Muscle layer of duodenum (tissue), 2 donors: ENCODE measurements around the gene MYL2.

ENCODE experiments used
- H3K27ac ChIP-seq: one replicate; pipeline ENCODE4 v1.7.0; 2013; ENCODE audit warnings: mild to moderate bottlenecking, low read length
- H3K27me3 ChIP-seq: one replicate; pipeline ENCODE4 v1.7.0; 2013; ENCODE audit warnings: low read depth, mild to moderate bottlenecking, control low read depth, low read length
- H3K36me3 ChIP-seq, 2 donors: one replicate each; pipeline ENCODE4 v1.7.0; 2013; ENCODE audit warnings: low read length in 2 of 2, control low read depth in 1 of 2, mild to moderate bottlenecking in 1 of 2; ENCODE audit not compliant: insufficient read depth in 2 of 2, control insufficient read depth in 1 of 2
- H3K4me1 ChIP-seq, 2 donors: one replicate each; pipeline ENCODE4 v1.7.0; 2013; ENCODE audit warnings: low read length in 2 of 2, mild to moderate bottlenecking in 2 of 2, control low read depth in 1 of 2, moderate library complexity in 1 of 2; ENCODE audit not compliant: insufficient read depth in 2 of 2, control insufficient read depth in 1 of 2
- H3K4me3 ChIP-seq, 2 donors: one replicate each; pipeline ENCODE4 v1.7.0; 2013; ENCODE audit warnings: low read length in 2 of 2, low read depth in 1 of 2, mild to moderate bottlenecking in 1 of 2
- H3K9me3 ChIP-seq, 2 donors: one replicate each; pipeline ENCODE4 v1.7.0; 2013; ENCODE audit warnings: low read length in 2 of 2, control low read depth in 1 of 2, mild to moderate bottlenecking in 1 of 2; ENCODE audit not compliant: control insufficient read depth in 1 of 2
- donor health status: healthy.

Gene MYL2

GRCh38 chr12:110929818-110930217 is 9.4 kb upstream of the MYL2 start:
- Histone ChIP-seq H3K36me3 (no peaks in the 10 kb centered on the region), H3K9me3 (no peaks in the 10 kb centered on the region), H3K27ac (no peak overlapping the region), H3K4me3 (no peak overlapping the region), H3K27me3 (no peaks in the 10 kb centered on the region), H3K4me1 (no peaks in the 10 kb centered on the region)

DNA sequence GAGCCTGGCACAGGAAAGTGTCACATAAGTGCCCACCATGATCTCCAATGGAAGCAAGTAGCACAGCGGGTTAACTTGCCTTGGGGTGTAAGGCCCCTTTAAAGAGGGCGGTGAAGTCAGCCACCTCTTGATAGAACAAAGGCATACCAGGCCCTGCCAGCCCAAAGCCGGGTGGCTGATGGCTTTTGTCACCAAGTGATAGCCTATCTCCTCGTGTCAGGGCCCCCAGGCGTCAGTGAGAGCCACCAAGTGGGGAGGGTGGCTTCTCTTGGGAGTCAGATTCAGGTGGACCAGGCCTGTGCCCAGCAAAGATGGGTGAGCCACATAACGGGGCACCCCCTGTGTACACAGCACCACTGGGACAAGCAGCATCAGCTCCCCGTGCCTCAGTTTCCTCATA is 8.3 kb upstream of the MYL2 start:
- Histone ChIP-seq H3K4me3 (no peak overlapping the region), H3K27me3 (no peaks in the 10 kb centered on the region), H3K4me1 (no peaks in the 10 kb centered on the region), H3K27ac (no peak overlapping the region), H3K9me3 (no peaks in the 10 kb centered on the region), H3K36me3 (no peaks in the 10 kb centered on the region)

DNA sequence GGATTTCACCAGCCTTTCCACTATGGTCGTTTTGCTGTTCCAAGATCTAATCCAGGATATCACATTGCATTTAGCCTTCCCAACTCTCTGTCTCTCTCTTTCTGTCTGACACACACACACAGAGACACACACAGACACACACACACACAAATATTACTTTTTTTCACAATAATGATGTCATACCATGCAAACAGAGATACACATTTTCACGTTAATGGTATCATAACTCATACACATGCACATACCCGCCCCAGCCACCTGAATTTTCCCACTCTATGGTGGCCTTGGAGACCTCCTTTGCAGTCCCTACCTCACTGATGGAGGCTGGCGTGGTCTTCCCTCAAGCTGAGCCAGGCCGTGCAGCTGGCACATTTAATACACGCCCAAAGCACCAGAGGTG is 7.2 kb upstream of the MYL2 start:
- Histone ChIP-seq H3K36me3 (no peaks in the 10 kb centered on the region), H3K27ac (no peak overlapping the region), H3K27me3 (no peaks in the 10 kb centered on the region), H3K4me1 (no peaks in the 10 kb centered on the region), H3K9me3 (no peaks in the 10 kb centered on the region), H3K4me3 (no peak overlapping the region)

- no peaks in the 10 kb centered on the region for H3K4me1 ChIP-seq
- H3K27ac ChIP-seq: no peak overlapping the region
- no peak overlapping the region for H3K4me3 ChIP-seq
- H3K27me3 ChIP-seq: no peaks in the 10 kb centered on the region
- H3K36me3 ChIP-seq: no peaks in the 10 kb centered on the region
- no peaks in the 10 kb centered on the region for H3K9me3 ChIP-seq
Measured at GRCh38 chr12:110923692-110924334, 3.4 kb upstream of the MYL2 start.

GRCh38 chr12:110923192-110923591 is 2.8 kb upstream of the MYL2 start:
- H3K27ac ChIP-seq: no peak overlapping the region
- no peaks in the 10 kb centered on the region for H3K36me3 ChIP-seq
- no peaks in the 10 kb centered on the region for H3K9me3 ChIP-seq
- no peak overlapping the region for H3K4me3 ChIP-seq
- H3K27me3 ChIP-seq: no peaks in the 10 kb centered on the region
- H3K4me1 ChIP-seq: no peaks in the 10 kb centered on the region

DNA sequence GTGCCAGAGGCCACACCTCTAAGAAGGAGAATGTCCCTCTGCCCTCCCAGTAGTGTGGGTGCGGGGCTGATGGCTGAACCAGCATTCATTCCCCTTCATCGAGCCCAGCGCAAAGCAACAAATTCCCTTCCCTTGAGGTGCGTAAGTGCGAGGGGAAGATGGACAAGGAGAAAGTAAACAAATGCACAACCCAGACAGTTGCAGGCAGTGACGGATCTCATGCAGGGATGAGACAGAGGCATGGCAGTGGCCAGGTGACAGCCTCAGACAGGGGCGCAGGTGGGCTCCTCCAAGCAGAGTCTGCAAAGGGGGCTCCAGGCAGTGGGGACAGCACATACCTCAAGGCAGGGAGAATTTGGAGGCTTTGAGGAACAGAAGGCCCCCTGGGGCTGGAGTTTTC is 2.3 kb upstream of the MYL2 start:
- no peaks in the 10 kb centered on the region for H3K27me3 ChIP-seq

GRCh38 chr12:110921262-110921661 is 883 bp upstream of the MYL2 start:
- Histone ChIP-seq H3K27ac (no peak overlapping the region), H3K4me1 (no peaks in the 10 kb centered on the region), H3K36me3 (no peaks in the 10 kb centered on the region), H3K27me3 (no peaks in the 10 kb centered on the region), H3K9me3 (no peaks in the 10 kb centered on the region), H3K4me3 (no peak overlapping the region)

More for the DNA sequence above, 2.3 kb upstream of the MYL2 start:
- H3K4me1 ChIP-seq: no peaks in the 10 kb centered on the region
- no peaks in the 10 kb centered on the region for H3K36me3 ChIP-seq
- H3K4me3 ChIP-seq: no peak overlapping the region
- H3K27ac ChIP-seq: no peak overlapping the region
- no peaks in the 10 kb centered on the region for H3K9me3 ChIP-seq

GRCh38 chr12:110919720-110920119 is 659 bp downstream of the MYL2 start:
- H3K36me3 ChIP-seq: no peaks in the 10 kb centered on the region
- H3K27me3 ChIP-seq: no peaks in the 10 kb centered on the region
- no peak overlapping the region for H3K4me3 ChIP-seq
- no peaks in the 10 kb centered on the region for H3K9me3 ChIP-seq
- no peaks in the 10 kb centered on the region for H3K4me1 ChIP-seq
- H3K27ac ChIP-seq: no peak overlapping the region

DNA sequence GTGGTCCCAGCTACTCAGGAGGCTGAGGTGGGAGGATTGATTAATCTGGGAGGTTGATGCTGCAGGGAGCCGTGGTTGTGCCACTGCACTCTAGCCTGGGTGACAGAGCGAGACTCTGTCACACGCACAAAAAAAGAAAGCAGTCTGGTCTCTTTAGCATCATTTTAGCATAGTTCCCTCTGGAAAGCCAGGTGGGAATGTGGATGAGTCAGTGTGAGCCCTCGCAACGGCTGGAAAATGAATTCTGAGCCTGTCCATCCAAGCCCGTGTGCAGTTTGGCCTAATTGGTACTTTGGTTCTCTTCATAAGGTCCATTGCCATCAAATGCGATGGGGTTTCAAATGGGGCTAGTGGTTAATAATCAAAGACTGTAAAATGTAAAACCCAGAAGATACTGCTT is 2.4 kb downstream of the MYL2 start:
- no peaks in the 10 kb centered on the region for H3K36me3 ChIP-seq
- H3K27me3 ChIP-seq: no peaks in the 10 kb centered on the region
- no peak overlapping the region for H3K27ac ChIP-seq
- no peaks in the 10 kb centered on the region for H3K4me1 ChIP-seq
- H3K4me3 ChIP-seq: no peak overlapping the region
- H3K9me3 ChIP-seq: no peaks in the 10 kb centered on the region

- no peaks in the 10 kb centered on the region for H3K9me3 ChIP-seq
- H3K4me1 ChIP-seq: no peaks in the 10 kb centered on the region
- no peak overlapping the region for H3K4me3 ChIP-seq
- H3K27me3 ChIP-seq: no peaks in the 10 kb centered on the region
- H3K36me3 ChIP-seq: no peaks in the 10 kb centered on the region
- H3K27ac ChIP-seq: no peak overlapping the region
Measured at GRCh38 chr12:110917467-110917866, 2.9 kb downstream of the MYL2 start.

- Histone ChIP-seq H3K4me1 (no peaks in the 10 kb centered on the region), H3K4me3 (no peak overlapping the region), H3K27ac (no peak overlapping the region), H3K9me3 (no peaks in the 10 kb centered on the region), H3K36me3 (no peaks in the 10 kb centered on the region), H3K27me3 (no peaks in the 10 kb centered on the region)
Measured at GRCh38 chr12:110916295-110916875, 4.0 kb downstream of the MYL2 start.
